GM10847 (cell line): ENCODE results near the gene TMEM59L.

ENCODE experiments used
- POLR2A ChIP-seq: IDR thresholded peaks from 2 replicates; pipeline ENCODE4 v1.6.1; 2011; ENCODE audit not compliant: insufficient read length; ENCODE audit errors: extremely low read depth

TMEM59L gene

GRCh38 chr19:18613589-18614234 lies 1.0 kb downstream of the TMEM59L start:
- no peak for TF ChIP-seq POLR2A

GRCh38 chr19:18616023-18616422 lies 3.4 kb downstream of the TMEM59L start:
- TF ChIP-seq POLR2A, result no peak

- no peak for TF ChIP-seq POLR2A
Observed at GRCh38 chr19:18617562-18617961, 4.9 kb downstream of the TMEM59L start.

GRCh38 chr19:18618236-18618635 lies 5.6 kb downstream of the TMEM59L start:
- TF ChIP-seq POLR2A, result no peak

GRCh38 chr19:18620311-18620710 lies 7.6 kb downstream of the TMEM59L start:
- TF ChIP-seq POLR2A, result no peak

GRCh38 chr19:18620902-18621301 lies 8.2 kb downstream of the TMEM59L start:
- no peak for TF ChIP-seq POLR2A

GRCh38 chr19:18626906-18627305 lies 14.2 kb downstream of the TMEM59L start:
- no peak for TF ChIP-seq POLR2A

- TF ChIP-seq POLR2A, result no peak
Observed at GRCh38 chr19:18629166-18630088, 16.8 kb downstream of the TMEM59L start.

GRCh38 chr19:18633321-18633720 lies 20.7 kb downstream of the TMEM59L start:
- no peak for TF ChIP-seq POLR2A

- no peak for TF ChIP-seq POLR2A
Observed at GRCh38 chr19:18634612-18635297, 22.1 kb downstream of the TMEM59L start.

- no peak for TF ChIP-seq POLR2A
Observed at GRCh38 chr19:18635831-18636182, 23.1 kb downstream of the TMEM59L start.

- no peak for TF ChIP-seq POLR2A
Observed at GRCh38 chr19:18636183-18636968, 23.7 kb downstream of the TMEM59L start.

- peak; percentile 74 for TF ChIP-seq POLR2A
Observed at GRCh38 chr19:18636969-18637629, 24.4 kb downstream of the TMEM59L start, which contains the start of gene KLHL26. TSS of gene KLHL26 (plus strand) at chr19:18637028. CDS start at chr19:18637055, 27 bp downstream.

GRCh38 chr19:18637673-18638630 lies 25.3 kb downstream of the TMEM59L start:
- TF ChIP-seq POLR2A, result no peak
